Tibial artery (tissue), 4 donors: Measurements from ENCODE around the gene DBI.
"Not testable (repeated sequence)": the region's sequence is repeated elsewhere in the genome, so short reads cannot be mapped to it uniquely, and the experiment has no call there.

Experiments used
- DNase-seq, 2 donors: peaks; one replicate each; pipeline ENCODE4 v3.0.0-alpha.2; 2019
- H3K27ac ChIP-seq, 2 donors: fragments of 200-600 bp; sonication (generic) in 1 of 2; 1 replicate in 1 of 2; 2 replicates in 1 of 2; pipeline ENCODE4 v1.5.1; 2018 to 2019; ENCODE audit warnings: mild to moderate bottlenecking in 1 of 2
- H3K27me3 ChIP-seq, 2 donors: fragments of 200-600 bp; sonication (generic) in 1 of 2; one replicate each; pipeline versions ENCODE4 v1.5.1 to v1.6.0; 2016 to 2019
- H3K36me3 ChIP-seq, 3 donors: fragments of 200-600 bp; sonication (generic) in 2 of 3; one replicate each; pipeline ENCODE4 v1.5.1; 2016 to 2019; ENCODE audit warnings: mild to moderate bottlenecking in 2 of 3
- H3K4me1 ChIP-seq, 4 donors: fragments of 200-600 bp; sonication (generic) in 2 of 4; 1 replicate in 3 of 4; 2 replicates in 1 of 4; pipeline ENCODE4 v1.5.1; 2016 to 2019
- H3K4me3 ChIP-seq, 2 donors: fragments of 200-600 bp; sonication (generic) in 1 of 2; 1 replicate in 1 of 2; 2 replicates in 1 of 2; pipeline ENCODE4 v1.5.1; 2018 to 2019; ENCODE audit warnings: mild to moderate bottlenecking in 2 of 2
- H3K9me3 ChIP-seq, 3 donors: fragments of 200-600 bp; sonication (generic) in 1 of 3; one replicate each; pipeline ENCODE4 v1.5.1; 2016 to 2019
- intact Hi-C: fragments of 100-400 bp; cut with DNase I; formaldehyde crosslinking; loops from one replicate; pipeline ENCODE4 v1.15.0; 2023; ENCODE audit warnings: low total_unique reads
- TF ChIP-seq, protein P1 (sequence below), 2 experiments: fragments of 200-600 bp in 1 of 2; fragments of 450-650 bp in 1 of 2; IDR thresholded peaks; one replicate each; pipeline ENCODE4 v1.5.1; 2017 to 2019; ENCODE audit warnings: antibody characterized with exemption in 2 of 2, mild to moderate bottlenecking in 1 of 2, moderate library complexity in 1 of 2

DBI gene

DNA sequence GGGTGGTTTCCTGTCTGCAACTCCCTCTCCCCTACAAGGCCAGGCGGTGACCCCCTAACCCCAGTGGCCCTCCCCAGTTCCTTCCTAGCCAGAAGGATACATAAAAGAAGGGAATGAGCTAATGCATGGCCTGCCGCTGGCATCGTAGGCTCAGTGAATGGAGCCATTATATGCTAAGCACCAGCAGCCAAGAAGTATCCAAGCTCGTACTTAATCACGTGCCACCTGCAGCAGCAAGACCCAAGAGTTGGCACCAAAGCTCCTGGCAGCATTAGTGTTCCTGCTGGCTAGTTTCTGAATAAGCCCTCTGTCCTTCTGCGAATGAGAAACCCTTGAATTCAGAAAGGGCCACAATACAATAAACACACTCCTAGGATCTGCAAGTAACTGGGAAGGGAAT is 4.3 kb downstream of the DBI start:
- intact Hi-C loops, result no loop called here
- Histone ChIP-seq H3K4me3 (no peak overlapping the region), H3K9me3 (no peaks in the 10 kb centered on the region), H3K27ac (no peak overlapping the region), H3K4me1 (peaks cover 0 to 21% (median 8%) of the 10 kb centered on the region in 4 donors), H3K36me3 (peaks cover 52 to 62% (median 60%) of the 10 kb centered on the region in 3 donors), H3K27me3 (no peaks in the 10 kb centered on the region)
- TF ChIP-seq, protein P1, sequence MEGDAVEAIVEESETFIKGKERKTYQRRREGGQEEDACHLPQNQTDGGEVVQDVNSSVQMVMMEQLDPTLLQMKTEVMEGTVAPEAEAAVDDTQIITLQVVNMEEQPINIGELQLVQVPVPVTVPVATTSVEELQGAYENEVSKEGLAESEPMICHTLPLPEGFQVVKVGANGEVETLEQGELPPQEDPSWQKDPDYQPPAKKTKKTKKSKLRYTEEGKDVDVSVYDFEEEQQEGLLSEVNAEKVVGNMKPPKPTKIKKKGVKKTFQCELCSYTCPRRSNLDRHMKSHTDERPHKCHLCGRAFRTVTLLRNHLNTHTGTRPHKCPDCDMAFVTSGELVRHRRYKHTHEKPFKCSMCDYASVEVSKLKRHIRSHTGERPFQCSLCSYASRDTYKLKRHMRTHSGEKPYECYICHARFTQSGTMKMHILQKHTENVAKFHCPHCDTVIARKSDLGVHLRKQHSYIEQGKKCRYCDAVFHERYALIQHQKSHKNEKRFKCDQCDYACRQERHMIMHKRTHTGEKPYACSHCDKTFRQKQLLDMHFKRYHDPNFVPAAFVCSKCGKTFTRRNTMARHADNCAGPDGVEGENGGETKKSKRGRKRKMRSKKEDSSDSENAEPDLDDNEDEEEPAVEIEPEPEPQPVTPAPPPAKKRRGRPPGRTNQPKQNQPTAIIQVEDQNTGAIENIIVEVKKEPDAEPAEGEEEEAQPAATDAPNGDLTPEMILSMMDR (IDR thresholded peaks at IDR 0.05), result no peak
- DNase-seq, result no peak

DNA sequence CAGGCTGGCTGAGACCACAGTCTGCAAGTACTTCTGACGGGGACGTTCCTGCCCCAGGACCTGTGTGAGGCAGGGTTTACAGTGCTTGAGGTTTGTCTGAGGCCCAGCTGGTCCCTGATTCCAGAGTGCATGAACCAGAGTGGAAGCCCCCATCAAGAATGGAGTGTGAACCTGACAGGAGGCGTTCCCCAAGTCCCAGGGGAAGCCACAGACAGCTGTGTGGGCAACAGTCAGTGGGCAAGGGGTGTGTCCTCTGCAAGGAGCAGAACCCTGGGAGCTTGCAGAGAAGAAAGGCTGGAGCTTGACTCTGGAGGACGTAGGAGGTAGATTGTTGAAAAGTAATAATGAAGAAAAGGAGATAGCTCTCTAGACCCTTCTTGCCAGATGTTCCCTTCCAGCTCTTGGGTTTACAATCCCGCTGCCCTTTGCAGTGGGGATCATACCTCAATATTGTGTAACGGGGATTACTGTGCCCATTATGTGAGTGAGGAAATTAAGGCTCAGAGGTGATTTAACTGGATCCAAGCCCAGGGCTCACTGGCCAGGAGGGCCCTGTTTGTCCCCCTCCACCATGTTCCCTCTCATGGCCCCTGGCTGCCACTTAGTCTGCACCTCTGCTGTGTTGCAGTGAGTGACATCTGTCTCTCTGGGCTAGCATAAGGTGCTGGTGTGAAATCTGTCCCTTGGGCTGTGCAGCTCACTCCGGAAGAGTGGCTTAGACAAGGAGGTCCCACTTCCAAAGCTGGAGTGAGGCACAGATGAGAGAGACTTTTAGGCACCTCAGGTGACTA is 6.2 kb downstream of the DBI start:
- intact Hi-C loops, result no loop called here
- H3K27me3 ChIP-seq, result no peaks in the 10 kb centered on the region
- no peak overlapping the region for H3K4me3 ChIP-seq
- DNase-seq, result no peak
- peaks cover 52 to 62% (median 60%) of the 10 kb centered on the region in 3 donors for H3K36me3 ChIP-seq
- TF ChIP-seq, protein P1 (IDR thresholded peaks at IDR 0.05), result no peak
- H3K27ac ChIP-seq, result no peak overlapping the region
- H3K4me1 ChIP-seq, result peaks cover 0 to 18% (median 3%) of the 10 kb centered on the region in 4 donors
- no peaks in the 10 kb centered on the region for H3K9me3 ChIP-seq

DNA sequence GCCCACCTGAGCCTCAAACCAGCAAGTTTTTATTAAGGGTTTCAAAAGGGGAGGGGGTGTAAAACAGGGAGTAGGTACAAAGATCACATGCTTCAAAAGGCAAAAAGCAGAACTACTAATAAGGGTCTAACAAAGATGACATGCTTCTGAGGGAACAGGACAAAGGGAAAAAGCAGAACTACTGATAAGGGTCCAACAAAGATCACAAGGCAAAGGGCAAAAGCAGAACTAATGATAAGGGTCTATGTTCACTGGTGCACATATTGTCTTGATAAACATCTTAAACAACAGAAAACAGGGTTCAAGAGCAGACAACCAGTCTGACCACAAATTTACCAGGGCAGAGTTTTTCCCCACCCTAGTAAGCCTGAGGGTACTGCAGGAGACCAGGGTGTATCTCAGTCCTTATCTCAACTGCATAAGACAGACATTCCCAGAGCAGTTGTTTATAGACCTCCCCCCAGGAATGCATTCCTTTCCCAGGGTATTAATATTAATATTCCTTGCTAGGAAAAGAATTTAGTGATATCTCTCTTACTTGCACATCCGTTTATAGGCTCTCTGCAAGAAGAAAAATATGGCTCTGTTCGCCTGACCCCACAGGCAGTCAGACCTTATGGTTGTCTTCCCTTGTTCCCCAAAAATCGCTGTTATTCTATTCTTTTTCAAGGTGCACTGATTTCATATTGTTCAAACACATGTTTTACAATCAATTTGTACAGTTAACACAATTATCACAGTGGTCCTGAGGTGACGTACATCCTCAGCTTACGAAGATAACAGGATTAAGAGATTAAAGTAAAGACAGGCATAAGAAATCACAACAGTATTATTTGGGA is 7.3 kb downstream of the DBI start:
- intact Hi-C loops, H3K27ac ChIP-seq, H3K27me3 ChIP-seq, DNase-seq, H3K4me1 ChIP-seq, H3K9me3 ChIP-seq, H3K4me3 ChIP-seq: not testable (repeated sequence)
- H3K36me3 ChIP-seq, result peaks cover 46 to 57% (median 54%) of the 10 kb centered on the region in 3 donors

DNA sequence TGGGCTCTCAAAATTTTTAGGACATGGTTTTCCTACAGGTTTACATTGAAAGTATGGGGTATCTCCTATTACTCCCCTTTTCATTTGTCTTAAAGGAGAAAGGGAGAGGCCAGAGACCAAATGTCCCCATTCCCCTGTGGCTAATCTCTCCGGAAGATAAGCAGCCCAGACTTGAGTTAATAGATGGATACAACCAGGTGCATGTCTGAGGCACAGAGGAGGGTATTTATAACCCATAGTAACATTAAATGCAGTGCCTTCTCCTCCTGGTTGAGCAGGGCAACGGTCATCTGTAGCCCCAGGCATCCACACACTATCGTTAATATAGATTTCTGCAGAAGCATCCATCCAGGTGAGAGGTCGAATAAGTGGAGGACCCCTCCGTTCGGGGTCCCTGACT is 9.6 kb downstream of the DBI start:
- DNase-seq, intact Hi-C loops, H3K27ac ChIP-seq, H3K4me1 ChIP-seq, H3K9me3 ChIP-seq, H3K27me3 ChIP-seq, H3K4me3 ChIP-seq: not testable (repeated sequence)
- H3K36me3 ChIP-seq, result peaks cover 30 to 34% (median 34%) of the 10 kb centered on the region in 3 donors

DNA sequence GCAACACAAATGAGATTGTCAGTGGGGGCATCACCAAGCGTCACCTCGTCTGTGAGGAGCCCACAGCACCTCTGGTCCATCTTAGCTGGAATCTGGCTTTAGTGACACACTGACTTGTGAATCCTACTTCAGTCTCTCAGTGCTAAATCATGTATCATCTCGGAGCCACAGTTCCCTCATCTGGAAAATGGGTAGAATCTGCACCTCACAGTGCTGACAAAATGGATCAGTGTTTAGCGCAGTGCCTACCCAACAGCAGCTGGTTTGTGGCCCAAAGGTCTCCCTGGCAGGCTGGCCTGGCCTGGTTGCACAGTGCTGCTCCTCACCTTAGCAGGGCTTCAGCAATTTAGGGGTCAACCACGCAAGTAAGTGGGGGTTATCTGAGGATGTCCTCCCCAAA is 10.0 kb downstream of the DBI start:
- Histone ChIP-seq H3K9me3 (no peaks in the 10 kb centered on the region), H3K27ac (no peak overlapping the region), H3K36me3 (peaks cover 26 to 30% (median 30%) of the 10 kb centered on the region in 3 donors), H3K27me3 (no peaks in the 10 kb centered on the region), H3K4me1 (peaks cover 0 to 7% (median 0%) of the 10 kb centered on the region in 4 donors), H3K4me3 (no peak overlapping the region)
- intact Hi-C loops, result no loop called here
- TF ChIP-seq, protein P1 (IDR thresholded peaks at IDR 0.05), result no peak
- no peak for DNase-seq

DNA sequence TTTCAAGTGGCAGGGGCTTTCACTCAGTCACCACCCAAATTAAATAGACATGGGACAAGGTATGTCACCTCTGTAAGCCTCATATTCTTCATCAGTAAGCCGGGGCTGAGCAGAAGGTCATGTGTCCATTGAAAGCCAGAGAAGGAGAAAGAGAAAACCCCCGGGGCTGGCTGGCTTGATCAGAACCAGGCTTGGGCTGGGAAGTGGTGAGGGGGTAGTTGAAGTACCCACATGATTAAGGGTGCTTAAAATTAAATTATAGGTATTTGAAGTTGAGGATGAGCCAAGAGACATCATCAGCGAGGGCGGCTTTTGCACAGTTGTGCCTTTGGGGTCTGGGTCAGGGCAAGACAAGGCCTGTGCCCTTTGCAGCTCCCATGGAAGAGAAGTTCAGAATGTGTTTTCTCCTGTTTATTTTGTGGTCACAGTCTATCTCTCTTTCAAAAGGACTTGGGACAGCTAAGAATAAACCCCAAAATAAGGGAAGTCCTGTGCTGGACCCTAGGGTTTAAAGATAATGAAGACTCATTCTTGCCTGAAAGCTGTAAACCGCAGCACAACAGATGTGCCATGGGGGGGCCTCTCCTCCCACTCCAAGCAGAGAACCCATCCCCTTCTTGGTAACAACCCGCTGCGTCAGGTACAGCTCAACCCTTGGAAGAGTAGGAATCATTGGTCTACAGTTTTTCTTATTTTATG is 10.7 kb downstream of the DBI start:
- Histone ChIP-seq H3K27me3 (no peaks in the 10 kb centered on the region), H3K9me3 (no peaks in the 10 kb centered on the region), H3K4me1 (peaks cover 0 to 3% (median 0%) of the 10 kb centered on the region in 4 donors), H3K36me3 (peaks cover 20 to 24% (median 23%) of the 10 kb centered on the region in 3 donors), H3K27ac (no peak overlapping the region), H3K4me3 (no peak overlapping the region)
- DNase-seq, result no peak
- intact Hi-C loops, result no loop called here
- TF ChIP-seq, protein P1 (IDR thresholded peaks at IDR 0.05), result no peak
